GM18907 (cell line): ENCODE data around the gene AARS2.

Experiments
- ATAC-seq: cut with Tn5 transposase; IDR thresholded peaks from one replicate; pipeline ENCODE4 v1.9.1; 2021; ENCODE audit warnings: mild to moderate bottlenecking, moderate library complexity; ENCODE audit not compliant: unreplicated experiment

The AARS2 gene

DNA sequence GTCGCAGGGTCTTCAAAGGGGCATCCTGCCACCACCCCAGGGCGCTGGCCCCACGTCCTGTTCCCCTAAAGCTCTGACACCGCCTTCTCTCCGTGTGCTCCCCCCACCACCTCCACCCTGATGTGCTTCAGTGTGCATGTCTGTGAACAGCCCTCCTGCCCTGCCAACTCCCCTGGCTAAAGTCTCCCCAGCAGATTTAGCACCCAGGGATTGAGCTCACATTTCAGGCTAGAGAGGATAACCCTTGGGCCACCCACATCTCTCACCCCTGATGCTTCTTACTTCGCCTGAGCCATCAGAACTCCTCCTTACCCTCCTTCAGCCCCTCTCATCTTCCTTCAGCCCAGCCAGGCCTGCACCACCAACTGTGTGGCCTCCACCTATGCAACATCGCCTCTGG is 35.4 kb downstream of the AARS2 start:
- ATAC-seq = no peak

DNA sequence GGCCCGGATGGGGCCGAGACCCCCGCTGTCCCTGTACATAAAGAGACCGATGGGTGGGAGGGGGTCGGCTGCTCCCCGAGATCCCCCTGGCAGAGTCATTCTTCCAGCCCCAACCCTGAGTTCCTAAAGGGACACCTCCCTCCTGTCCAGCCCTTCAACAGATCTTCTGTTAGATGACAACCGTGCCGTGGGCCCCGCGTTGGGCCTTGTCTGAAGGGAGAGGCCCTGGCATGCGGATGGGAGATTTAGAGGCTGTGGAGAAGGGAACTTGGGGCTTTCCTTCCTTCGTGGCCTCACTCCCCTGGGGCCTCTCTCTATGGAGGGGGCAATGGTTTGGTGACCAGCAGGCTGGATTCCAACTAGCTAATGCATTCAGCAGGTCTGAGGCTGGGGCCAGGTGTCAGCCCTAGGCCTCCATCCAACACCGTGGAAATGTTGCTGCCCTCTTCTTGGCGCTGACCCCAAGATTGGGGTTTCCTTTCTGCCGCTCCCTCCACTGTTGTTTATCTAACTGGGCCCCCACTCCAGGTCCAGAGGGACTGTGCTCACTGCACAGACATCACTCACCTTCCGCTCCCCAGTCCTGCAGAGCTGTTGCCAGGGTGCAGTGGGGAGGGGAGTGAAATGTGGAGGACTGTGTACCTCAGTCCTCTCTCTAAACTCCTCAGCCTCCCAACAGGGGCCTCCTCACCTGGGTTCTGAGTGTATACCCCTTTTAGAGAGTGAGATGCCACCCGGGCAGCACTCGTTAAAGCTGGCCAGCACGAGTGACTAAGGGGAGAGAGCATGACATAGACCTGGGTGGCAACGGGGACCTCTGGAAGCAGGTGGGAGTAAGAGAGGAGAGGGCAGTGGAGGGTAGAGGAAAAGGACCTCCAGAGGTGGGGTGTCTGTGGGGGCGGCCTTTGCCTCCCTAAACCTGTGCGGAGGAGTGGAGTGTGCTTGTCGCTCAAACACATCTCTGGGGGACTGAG is 36.2 kb downstream of the AARS2 start:
- ATAC-seq = no peak

DNA sequence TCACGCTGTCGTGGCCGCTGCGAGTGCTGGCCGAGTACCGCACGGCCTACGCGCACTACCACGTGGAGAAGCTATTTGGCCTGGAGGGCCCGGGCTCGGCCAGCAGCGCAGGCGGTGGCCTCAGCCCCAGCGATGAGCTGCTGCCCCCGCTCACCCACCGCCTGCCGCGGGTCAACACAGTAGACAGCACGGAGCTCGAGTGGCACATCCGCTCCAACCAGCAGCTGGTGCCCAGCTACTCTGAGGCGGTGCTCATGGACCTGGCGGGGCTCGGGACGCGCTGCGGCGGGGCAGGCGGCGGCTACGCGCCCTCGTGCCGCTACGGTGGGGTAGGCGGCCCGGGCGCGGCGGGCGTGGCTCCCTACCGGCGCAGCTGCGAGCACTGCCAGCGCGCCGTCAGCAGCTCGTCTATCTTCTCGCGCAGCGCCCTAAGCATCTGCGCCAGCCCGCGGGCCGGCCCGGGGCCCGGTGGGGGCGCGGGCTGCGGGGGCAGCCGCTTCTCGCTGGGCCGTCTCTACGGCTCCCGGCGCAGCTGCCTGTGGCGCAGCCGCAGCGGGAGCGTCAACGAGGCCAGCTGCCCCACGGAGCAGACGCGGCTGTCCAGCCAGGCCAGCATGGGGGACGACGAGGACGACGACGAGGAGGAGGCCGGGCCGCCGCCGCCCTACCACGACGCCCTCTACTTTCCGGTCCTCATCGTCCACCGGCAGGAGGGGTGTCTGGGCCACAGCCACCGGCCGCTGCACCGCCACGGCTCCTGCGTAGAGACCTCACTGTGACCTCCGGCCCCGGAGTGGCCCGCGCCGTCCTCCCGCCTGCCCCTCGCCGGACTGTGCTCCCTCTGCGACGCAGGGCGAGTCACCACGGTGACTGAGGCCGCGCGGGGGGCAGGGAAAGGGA is 37.1 kb downstream of the AARS2 start:
- ATAC-seq = no peak

DNA sequence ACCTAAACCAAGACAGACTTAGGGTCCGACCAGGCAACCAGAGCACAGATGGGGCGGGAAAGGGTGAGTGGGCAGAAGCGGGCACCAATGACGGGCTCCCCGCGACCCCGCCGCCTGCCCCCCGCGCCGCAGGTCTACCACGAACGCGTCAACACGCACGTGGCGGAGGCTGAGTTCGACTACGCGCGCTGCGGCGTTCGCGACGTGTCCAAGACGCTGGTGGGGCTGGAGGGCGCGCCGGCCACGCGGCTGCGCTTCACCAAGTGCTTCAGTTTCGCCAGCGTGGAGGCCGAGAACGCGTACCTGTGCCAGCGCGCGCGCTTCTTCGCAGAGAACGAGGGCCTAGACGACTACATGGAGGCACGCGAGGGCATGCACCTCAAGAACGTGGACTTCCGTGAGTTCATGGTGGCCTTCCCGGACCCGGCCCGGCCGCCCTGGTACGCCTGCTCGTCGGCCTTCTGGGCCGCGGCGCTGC is 37.8 kb downstream of the AARS2 start:
- no peak for ATAC-seq

DNA sequence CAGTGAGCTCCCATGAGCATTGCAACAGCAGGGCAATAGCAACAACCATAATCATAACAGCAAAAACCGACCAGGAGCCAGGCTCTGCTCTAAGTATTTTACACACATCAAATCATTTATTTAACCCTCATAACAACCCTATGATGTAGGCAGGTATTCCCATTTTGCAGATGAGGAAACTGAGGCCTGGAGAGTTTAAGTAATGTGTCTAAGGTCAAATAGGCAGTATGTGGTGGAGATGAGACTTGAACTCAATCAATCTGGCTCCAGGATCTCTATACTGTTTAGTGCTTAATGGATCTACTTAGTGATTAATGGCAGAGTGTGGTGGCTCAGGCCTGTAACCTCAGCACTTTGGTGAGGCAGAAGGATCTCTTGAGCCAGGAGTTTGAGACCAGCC is 39.5 kb downstream of the AARS2 start:
- ATAC-seq = no peak

DNA sequence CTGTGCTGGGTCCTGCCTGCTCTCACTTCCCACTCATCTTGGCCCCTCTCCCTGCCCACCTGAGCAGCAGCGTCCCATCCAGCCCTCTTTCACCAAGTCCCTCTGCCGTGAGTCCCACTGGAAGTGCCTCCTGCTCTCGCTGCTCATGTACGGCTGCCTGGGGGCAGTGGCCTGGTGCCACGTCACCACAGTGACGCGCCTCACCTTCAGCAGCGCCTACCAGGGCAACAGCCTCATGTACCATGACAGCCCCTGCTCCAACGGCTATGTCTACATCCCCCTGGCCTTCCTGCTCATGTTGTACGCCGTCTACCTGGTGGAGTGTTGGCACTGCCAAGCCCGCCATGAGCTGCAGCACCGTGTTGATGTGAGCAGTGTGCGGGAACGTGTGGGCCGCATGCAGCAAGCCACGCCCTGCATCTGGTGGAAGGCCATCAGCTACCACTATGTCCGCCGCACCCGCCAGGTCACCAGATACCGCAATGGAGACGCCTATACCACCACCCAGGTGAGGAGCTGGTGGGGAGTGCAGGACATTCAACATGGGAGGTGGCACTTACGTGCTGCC is 40.1 kb downstream of the AARS2 start:
- no peak for ATAC-seq

DNA sequence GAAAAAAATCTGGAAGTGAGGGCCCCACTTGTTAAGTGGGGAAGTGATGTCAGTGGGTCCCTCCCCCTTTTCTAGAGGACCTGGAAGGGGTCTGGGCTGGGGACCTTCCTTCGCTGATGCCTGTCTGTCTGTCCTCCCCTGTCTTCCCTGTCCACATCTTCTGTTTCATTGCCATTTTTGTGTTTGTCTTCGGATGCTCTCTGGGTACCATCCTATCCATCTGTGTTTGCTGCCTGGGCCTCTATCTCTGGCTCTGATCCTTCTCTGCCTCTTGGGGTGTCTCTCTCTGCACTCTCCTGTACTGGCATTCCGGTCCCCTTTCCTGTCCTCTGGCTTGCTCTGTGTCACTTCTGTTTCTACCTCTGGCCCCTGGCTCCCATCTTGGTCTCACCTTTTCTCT is 40.6 kb downstream of the AARS2 start:
- ATAC-seq = no peak

DNA sequence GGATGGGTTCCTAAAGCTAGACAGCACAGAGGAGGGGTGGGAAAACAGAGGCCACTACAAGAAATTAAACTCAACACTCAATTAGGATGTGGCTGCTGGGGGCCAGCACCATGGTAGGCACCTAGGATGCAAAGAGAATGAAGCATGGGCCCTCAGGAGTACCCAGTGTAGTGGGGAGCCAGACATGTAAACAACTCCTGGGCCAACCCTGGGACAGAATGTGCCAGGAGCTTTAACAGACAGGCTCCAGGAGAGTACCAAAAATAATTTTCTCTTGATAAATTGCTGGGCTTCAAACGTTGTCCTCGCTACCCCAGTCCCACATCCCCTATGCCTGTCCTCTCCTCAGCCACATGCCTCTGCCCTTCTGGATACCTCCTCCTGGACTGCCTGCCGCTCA is 41.2 kb downstream of the AARS2 start:
- ATAC-seq = no peak

DNA sequence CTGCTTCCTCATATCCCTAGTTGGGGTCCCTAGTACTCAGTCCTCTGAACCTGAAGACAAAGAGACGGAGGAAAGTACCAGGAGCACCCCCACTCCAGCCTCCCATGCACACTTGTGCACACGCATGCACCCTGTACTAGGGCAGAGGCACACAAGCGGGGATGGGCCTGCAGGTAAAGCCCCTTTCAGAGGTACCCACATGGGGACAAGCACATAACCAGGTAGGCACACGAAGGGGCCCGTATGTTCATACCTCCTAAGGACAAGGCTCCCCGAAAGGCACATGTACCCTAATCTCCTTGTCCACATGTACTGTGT is 41.8 kb downstream of the AARS2 start:
- no peak for ATAC-seq

DNA sequence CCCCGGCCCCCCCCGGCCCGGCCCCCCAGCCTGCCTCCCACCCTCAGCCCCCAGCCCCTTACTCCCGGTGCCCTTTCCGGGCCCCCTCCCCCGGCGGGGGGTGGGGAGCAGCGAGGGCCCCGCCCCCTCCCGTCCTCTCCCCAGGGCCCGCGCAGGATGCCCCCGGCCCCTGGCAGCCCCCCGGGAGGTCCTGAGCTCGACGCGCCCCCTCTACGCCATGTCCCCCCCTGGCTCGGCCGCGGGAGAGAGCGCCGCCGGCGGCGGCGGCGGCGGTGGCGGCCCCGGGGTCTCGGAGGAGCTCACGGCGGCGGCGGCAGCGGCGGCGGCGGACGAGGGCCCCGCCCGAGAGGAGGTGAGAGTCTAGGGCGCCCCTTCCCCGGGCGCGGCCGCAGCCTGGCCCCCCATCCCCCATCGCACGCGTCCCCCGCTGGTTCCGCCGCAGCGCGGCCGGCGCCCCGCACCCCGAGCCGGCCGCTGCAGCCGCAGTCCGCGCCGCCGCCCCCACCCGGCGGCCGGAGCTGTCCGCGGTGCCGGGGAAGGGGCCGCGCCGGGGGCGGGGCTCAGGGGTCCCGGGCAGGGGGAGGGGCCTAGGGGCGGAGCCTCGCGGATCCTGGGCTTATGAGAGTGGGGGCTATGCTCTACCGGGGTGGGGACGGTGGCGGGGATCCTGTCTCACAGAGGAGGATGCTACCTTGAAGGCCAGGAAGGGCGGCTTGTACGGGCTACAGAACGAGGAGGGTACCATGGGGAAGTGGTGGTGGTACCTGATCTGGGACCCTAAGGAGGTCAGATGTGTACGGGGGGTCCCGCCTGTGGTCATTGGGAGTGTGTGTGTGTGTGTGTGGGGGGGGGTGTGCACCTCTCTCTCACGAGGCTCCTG is 42.4 kb downstream of the AARS2 start:
- ATAC-seq = no peak

DNA sequence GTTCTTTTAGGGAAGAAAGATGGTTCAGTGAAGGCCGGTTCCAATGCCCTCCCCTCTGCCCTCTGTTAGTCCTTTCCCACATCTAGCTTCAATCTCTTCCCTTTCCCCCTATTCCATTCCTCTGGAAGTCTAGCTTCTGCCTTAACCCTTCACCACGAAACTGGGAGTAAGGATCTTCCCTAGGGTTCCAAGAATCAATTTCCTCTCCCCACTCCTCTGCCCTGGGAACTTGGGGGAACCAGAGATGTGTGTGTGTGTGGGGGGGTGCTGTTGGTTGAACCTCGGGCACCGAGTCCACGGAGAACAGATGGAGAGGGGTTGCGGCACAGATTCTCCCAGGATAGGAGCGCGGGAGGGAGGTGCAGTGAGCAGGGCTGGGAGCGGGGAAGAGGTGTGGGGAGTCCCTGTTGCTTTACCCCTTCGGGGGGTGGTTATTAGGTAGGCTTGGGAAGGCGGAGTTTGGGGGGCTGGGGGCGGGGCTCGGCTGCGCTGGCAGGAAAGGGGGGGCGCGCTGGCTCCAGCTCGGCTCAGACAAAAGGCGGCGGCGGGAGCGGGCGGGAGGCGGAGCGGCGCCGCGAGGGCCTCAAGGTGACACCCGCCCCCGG is 43.1 kb downstream of the AARS2 start, which contains the start of gene TMEM151B:
Gene TMEM151B, plus strand, starts transcription at position 530 of the 605 bp plus-strand sequence. CDS start 293 bp downstream, outside the sequence.
- ATAC-seq = no peak

DNA sequence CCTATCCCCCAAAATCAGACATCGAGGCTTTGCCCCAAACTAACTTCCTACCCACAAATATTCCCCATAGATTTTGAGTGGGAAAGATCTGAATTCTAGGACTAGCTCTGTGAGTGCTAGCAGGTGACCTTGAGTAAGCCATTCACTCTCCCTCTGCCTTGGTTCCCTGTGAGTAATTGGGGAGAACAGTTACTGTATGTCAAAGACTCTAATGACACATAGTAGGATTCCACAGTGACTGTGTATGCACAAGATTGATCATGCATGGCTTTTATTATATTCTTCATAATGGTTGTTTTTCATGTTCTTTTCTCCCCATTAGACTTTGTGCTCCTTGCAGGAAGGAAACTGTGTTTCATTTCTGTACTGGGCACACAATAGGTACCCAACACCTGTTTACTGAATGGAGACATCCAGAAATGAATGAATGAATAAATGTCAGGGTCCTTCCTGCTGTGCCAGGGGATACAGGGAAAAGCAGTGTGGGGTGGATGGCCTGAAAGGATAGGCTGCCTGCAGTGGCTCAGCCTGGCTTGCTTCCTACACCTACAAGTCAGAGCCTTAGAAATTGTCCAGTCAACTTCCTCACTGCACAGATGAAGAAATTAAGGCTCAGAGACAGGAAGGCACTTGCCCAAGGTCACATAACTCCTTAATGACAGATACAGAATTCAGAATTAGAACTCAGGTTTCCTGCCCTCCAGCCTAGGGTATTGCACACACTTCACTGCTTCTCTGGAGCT is 43.8 kb downstream of the AARS2 start:
- ATAC-seq = no peak

DNA sequence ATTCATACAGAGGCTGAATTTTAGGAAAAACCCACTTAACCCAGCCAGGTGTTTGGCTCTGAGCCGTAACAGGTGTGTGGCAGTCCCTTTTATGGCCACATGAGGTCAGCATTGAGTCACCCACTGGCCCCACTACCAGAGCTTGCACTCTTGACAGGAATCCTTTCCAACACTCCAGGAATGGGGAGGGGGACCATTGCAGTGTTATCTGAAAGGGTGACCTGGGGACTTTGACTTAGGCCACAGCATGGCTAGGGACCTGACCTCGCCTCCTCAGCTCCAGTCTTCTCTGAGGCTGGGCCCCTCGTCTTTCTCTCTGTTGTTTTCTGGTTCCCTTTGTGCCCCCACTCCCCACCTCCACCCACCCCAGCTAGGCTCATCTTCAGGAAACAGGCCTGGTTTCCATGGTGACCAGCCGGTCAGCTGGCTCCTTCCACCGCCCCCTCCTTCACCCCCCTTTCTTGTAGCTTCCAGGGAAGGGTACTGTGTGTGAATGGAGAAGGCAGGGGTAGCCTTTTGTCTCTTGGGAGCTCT is 45.0 kb downstream of the AARS2 start:
- no peak for ATAC-seq

DNA sequence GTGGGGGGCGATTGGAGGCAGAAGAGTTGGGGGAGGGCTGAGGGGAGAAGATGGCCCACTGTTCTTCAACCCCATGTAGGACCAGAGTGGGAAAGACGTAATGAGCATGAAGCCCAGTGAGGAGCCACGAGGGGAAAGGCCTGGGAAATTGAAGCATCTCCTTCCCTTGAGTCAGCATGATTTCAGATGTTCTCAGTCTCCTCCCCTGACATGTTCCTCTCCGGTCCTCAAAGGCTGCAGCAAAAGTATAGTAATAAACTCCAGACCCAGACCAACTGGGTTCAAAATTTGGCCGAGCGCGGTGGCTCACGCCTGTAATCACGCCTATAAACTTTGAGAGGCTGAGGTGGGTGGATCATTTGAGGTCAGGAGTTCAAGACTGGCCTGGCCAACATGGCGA is 45.9 kb downstream of the AARS2 start:
- ATAC-seq = no peak

DNA sequence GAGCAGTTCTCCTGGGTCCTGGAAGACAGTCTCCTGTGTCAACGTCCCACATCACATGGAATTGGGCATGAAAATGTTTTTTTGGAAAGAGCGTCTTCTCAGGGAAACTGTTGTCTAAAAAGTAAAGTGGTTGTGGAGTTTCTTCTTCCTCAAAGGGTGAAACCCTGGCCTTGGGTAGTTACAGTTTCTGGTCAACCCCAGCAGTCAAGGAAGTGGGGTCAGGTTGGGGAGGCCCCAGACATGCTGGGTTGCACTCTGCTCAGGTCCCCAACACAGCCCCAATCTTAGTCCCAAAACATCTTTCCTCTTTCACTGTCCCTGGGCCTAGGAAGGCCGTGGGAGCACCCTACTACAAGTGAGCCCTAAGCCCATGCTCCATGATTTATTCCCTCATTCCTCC is 46.8 kb downstream of the AARS2 start:
- peak; percentile 35 for ATAC-seq

DNA sequence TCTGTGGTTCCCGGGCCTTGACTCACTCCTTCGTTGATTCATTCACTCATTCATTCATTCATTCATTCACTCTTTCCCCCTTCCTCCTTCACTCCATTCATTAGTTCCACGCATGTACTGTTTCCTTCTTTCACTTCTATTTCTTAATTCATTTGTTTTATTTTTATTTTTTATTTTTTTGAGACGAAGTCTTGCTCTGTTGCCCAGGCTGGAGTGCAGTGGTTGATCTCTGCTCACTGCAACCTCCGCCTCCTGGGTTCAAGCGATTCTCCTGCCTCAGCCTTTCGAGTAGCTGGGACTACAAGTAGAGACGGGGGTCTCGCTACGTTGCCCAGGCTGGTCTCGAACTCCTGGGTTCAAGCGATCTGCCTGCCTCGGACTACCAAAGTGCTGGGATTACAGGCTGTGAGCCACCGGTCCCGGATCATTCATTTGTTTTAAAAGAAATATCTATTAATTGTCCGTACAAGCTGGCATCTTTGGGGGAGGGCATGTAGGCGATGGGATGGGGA is 47.4 kb downstream of the AARS2 start:
- no peak for ATAC-seq

DNA sequence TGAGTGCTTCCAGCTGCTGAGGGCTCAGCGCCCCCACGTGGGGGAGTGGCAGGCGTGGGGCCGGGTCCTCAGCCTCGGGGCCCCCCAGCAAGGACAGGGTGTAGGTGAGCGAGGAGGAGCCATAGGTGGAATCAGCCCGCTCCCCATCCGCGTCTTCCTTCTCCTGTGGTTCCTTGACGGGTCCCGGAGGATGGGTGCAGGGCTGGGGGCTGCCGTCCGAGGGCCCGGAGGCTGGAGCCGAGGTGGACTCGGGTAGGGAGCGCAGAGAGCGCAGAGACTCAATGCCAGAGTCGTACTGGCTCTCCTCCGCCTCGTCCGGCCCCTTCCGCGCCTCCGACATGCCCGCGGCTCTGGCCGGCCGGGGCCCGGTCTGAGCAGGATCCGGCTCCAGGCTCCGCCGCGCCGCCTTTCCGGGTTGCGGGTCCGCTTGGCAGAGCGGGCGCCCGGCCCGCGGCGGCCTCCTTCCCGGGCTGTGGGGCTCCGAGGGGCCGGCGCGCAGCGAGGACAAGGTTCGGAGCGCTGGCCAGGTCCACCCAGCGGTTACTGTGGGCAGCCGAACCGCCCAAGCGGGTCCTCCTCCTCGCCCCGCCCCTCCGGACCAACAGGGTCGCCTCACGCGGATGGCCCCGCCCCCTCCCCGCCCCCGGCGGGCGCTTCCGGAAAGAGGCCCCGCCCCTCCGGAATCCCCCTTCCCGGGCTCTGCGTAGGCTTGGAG is 48.0 kb downstream of the AARS2 start, which contains the start of gene NFKBIE:
Gene NFKBIE, minus strand, starts transcription at position 545 of the 715 bp plus-strand sequence. Its CDS starts 205 bp downstream, at position 340.
- ATAC-seq = peak; percentile 39
